Kidney (tissue), 14 donors: ENCODE measurements around the gene ARHGAP26. TPM values are rescaled to one million over a fixed set of nuclear protein-coding genes. Genes with fewer than 3 reads are reported as not detected.

Experiments used
- DNase-seq, 5 donors: peaks; one replicate each; pipeline ENCODE4 v3.0.0-alpha.2; 2013 to 2020
- FAIRE-seq: peaks from 2 replicates; lab custom pipeline; 2012; peaks lifted over from hg19 to GRCh38; lab: Jason Lieb, UNC
- H3K27ac ChIP-seq, 2 donors: one replicate each; pipeline ENCODE4 v1.7.0; 2013; ENCODE audit warnings: low read depth in 2 of 2, low read length in 2 of 2, inconsistent platforms in 1 of 2
- H3K27me3 ChIP-seq: one replicate; pipeline ENCODE4 v1.7.1; 2013; ENCODE audit warnings: low read length, inconsistent platforms; ENCODE audit not compliant: control insufficient read depth, insufficient read depth
- H3K36me3 ChIP-seq, 3 donors: one replicate each; pipeline versions ENCODE4 v1.7.0 to v1.7.1; 2013; ENCODE audit warnings: low read length in 3 of 3, control low read depth in 1 of 3, inconsistent platforms in 1 of 3; ENCODE audit not compliant: insufficient read depth in 3 of 3, control insufficient read depth in 2 of 3
- H3K4me1 ChIP-seq, 3 donors: one replicate each; pipeline versions ENCODE4 v1.7.0 to v1.7.1; 2013; ENCODE audit warnings: low read length in 3 of 3, inconsistent platforms in 1 of 3, low read depth in 1 of 3; ENCODE audit not compliant: control insufficient read depth in 2 of 3, insufficient read depth in 2 of 3
- H3K4me3 ChIP-seq, 3 donors: one replicate each; pipeline versions ENCODE4 v1.7.0 to v1.8.1; 2013; ENCODE audit warnings: low read length in 3 of 3, control low read depth in 1 of 3, inconsistent platforms in 1 of 3
- H3K9ac ChIP-seq, 3 donors: one replicate each; pipeline versions ENCODE4 v1.7.0 to v1.7.1; 2013; ENCODE audit warnings: low read length in 3 of 3, control low read depth in 1 of 3, inconsistent platforms in 1 of 3
- H3K9me3 ChIP-seq, 3 donors: one replicate each; pipeline versions ENCODE4 v1.7.0 to v1.7.1; 2013; ENCODE audit warnings: low read length in 3 of 3, control low read depth in 1 of 3, inconsistent platforms in 1 of 3; ENCODE audit not compliant: control insufficient read depth in 2 of 3, insufficient read depth in 1 of 3
- CTCF ChIP-seq: IDR thresholded peaks from 3 replicates; pipeline ENCODE4 v1.5.1; 2012; ENCODE audit warnings: mild to moderate bottlenecking, moderate library complexity, borderline replicate concordance; ENCODE audit not compliant: insufficient read depth; ENCODE audit errors: extremely low read depth
- intact Hi-C: fragments of 100-400 bp; cut with DNase I; formaldehyde crosslinking; loops from one replicate; pipeline ENCODE4 v1.11.1; 2022
- polyA plus RNA-seq: library from polyadenylated mRNA; stranded (reverse); fragments of 350-450 nt; fragmentation: Illumina TruSeq; extraction: RNeasy Lipid Tissue Mini Kit (QIAGEN cat#74804); gene quantifications from one replicate; pipeline ENCODE4 v1.2.3, GENCODE V29; 2014; ENCODE audit warnings: low read depth, low replicate concordance; ENCODE audit not compliant: insufficient read depth
- total RNA-seq: library from RNA; stranded (reverse); fragmentation: NEBNext Ultra II Directional; extraction: Animal tissue kit (Norgen Biotek cat#: 25700); gene quantifications from one replicate; pipeline ENCODE4 v1.2.1, GENCODE V29; 2021
- donor health status: control.
- donor health status: control.
- donor health status: control.
- donor health status: control.
- donor health status: control.
- donor health status: DM: yes; HTN: yes; CAD: no.
- donor health status: Normal renal cell carcinoma (clear cell type).

ARHGAP26 gene
- total and polyA plus RNA-seq, 2 donors from 2014 or later: 2.5 to 85.7 TPM

GRCh38 chr5:143191720-143192119 is 421.5 kb downstream of the ARHGAP26 start:
- Histone ChIP-seq H3K27me3 (no peaks in the 10 kb centered on the region), H3K4me3 (no peak overlapping the region), H3K9ac (no peak overlapping the region), H3K36me3 (no peaks in the 10 kb centered on the region), H3K27ac (no peak overlapping the region), H3K9me3 (peaks cover 0 to 4% (median 0%) of the 10 kb centered on the region in 3 donors), H3K4me1 (peaks cover 0 to 5% (median 0%) of the 10 kb centered on the region in 3 donors)
- TF ChIP-seq CTCF: no peak
- DNase-seq (no peak), FAIRE-seq (no peak)
- intact Hi-C loops: no loop called here

- H3K9ac ChIP-seq: no peak overlapping the region
- no peak for FAIRE-seq
- TF ChIP-seq CTCF: no peak
Observed at GRCh38 chr5:143192191-143192900, 422.2 kb downstream of the ARHGAP26 start.

GRCh38 chr5:143194206-143194605 is 424.0 kb downstream of the ARHGAP26 start:
- peaks cover 0 to 5% (median 0%) of the 10 kb centered on the region in 3 donors for H3K4me1 ChIP-seq
- peaks cover 0 to 10% (median 0%) of the 10 kb centered on the region in 3 donors for H3K9me3 ChIP-seq
- H3K27me3 ChIP-seq: no peaks in the 10 kb centered on the region
- no peak for FAIRE-seq
- intact Hi-C loops: no loop called here
- no peak overlapping the region for H3K27ac ChIP-seq
- no peak for TF ChIP-seq CTCF
- H3K4me3 ChIP-seq: no peak overlapping the region
- no peak overlapping the region for H3K9ac ChIP-seq
- H3K36me3 ChIP-seq: no peaks in the 10 kb centered on the region
- no peak for DNase-seq

More at GRCh38 chr5:143192191-143192900, 422.2 kb downstream of the ARHGAP26 start:
- no peak overlapping the region for H3K4me3 ChIP-seq
- intact Hi-C loops: no loop called here
- no peaks in the 10 kb centered on the region for H3K36me3 ChIP-seq
- DNase-seq: no peak
- H3K27me3 ChIP-seq: no peaks in the 10 kb centered on the region
- H3K9me3 ChIP-seq: peaks cover 0 to 7% (median 0%) of the 10 kb centered on the region in 3 donors
- peaks cover 0 to 5% (median 0%) of the 10 kb centered on the region in 3 donors for H3K4me1 ChIP-seq
- H3K27ac ChIP-seq: no peak overlapping the region
